Smooth muscle cell (in vitro differentiated cells): ENCODE measurements around the gene IL25. TPM values are rescaled to one million over a fixed set of nuclear protein-coding genes. Genes with fewer than 3 reads are reported as not detected.

Experiments used
- DNase-seq: peaks from one replicate; lab custom pipeline; 2025; ENCODE audit not compliant: unreplicated experiment; lab: John Stamatoyannopoulos, UW
- H2AFZ ChIP-seq: fragments of 200-600 bp; sonication (generic); 2 replicates; pipeline ENCODE4 v1.6.0; 2016; ENCODE audit warnings: antibody characterized with exemption, low read depth, mild to moderate bottlenecking
- H3F3A ChIP-seq: fragments of 200-600 bp; sonication (generic); 2 replicates; pipeline ENCODE4 v1.6.0; 2017; ENCODE audit warnings: antibody characterized with exemption, low read depth
- H3K27ac ChIP-seq: fragments of 200-600 bp; sonication (generic); 2 replicates; pipeline ENCODE4 v1.5.1; 2016; ENCODE audit warnings: low read depth, mild to moderate bottlenecking
- H3K27me3 ChIP-seq: fragments of 200-600 bp; sonication (generic); 2 replicates; pipeline ENCODE4 v1.6.1; 2016; ENCODE audit warnings: low read depth, mild to moderate bottlenecking
- H3K36me3 ChIP-seq: fragments of 200-600 bp; sonication (generic); 2 replicates; pipeline ENCODE4 v1.5.1; 2016; ENCODE audit warnings: low read depth
- H3K4me1 ChIP-seq: fragments of 200-600 bp; sonication (generic); 2 replicates; pipeline ENCODE4 v1.5.1; 2016; ENCODE audit warnings: low read depth
- H3K4me2 ChIP-seq: fragments of 200-600 bp; sonication (generic); 2 replicates; pipeline ENCODE4 v1.6.0; 2016; ENCODE audit warnings: mild to moderate bottlenecking
- H3K4me3 ChIP-seq: fragments of 200-600 bp; sonication (generic); 2 replicates; pipeline ENCODE4 v1.5.1; 2016; ENCODE audit warnings: mild to moderate bottlenecking
- H3K79me2 ChIP-seq: fragments of 200-600 bp; sonication (generic); 2 replicates; pipeline ENCODE4 v1.6.0; 2016; ENCODE audit warnings: low read depth, mild to moderate bottlenecking
- H3K9ac ChIP-seq: fragments of 200-600 bp; sonication (generic); 2 replicates; pipeline ENCODE4 v1.6.0; 2016; ENCODE audit warnings: low read depth
- H3K9me3 ChIP-seq: fragments of 200-600 bp; sonication (generic); replicated peaks from 2 replicates; pipeline ENCODE4 v1.5.1; 2016; ENCODE audit warnings: low read depth
- H4K20me1 ChIP-seq: fragments of 200-600 bp; sonication (generic); 2 replicates; pipeline ENCODE4 v1.6.0; 2016; ENCODE audit warnings: low read depth
- CTCF ChIP-seq: fragments of 200-600 bp; sonication (generic); IDR thresholded peaks from 2 replicates; pipeline ENCODE4 v1.5.1; 2017; ENCODE audit warnings: borderline replicate concordance, mild to moderate bottlenecking, antibody characterized with exemption; ENCODE audit not compliant: insufficient read depth, poor library complexity, severe bottlenecking
- WGBS: methylation state at CpG from one replicate; pipeline ENCODE4 v1.1.7; 2016; ENCODE audit warnings: low lambda C conversion rate; 5-methylcytosine and 5-hydroxymethylcytosine counted together
- polyA plus RNA-seq: library from polyadenylated mRNA; unstranded; fragments of >200 nt; fragmentation: Nextera tagmentation; extraction: Ambion mirVana; gene quantifications from 2 replicates; pipeline ENCODE4 v1.2.1, GENCODE V29; 2016
- total RNA-seq: library from RNA; depleted of rRNA; stranded (reverse); fragments of >200 nt; gene quantifications from 2 replicates; pipeline ENCODE4 v1.2.3, GENCODE V29; 2014

The IL25 gene
- total and polyA plus RNA-seq, 2 experiments from 2014 or later = not detected

GRCh38 chr14:23414254-23414653 is 41.6 kb downstream of the IL25 start:
- H2AFZ ChIP-seq = no peak overlapping the region
- H3K27ac ChIP-seq = no peak overlapping the region
- WGBS = 77% methylated on average over 3 of the region's 3 CpGs
- no peaks in the 10 kb centered on the region for H3K4me1 ChIP-seq
- no peaks in the 10 kb centered on the region for H4K20me1 ChIP-seq
- no peak for TF ChIP-seq CTCF
- no peak overlapping the region for H3K9ac ChIP-seq
- H3K9me3 ChIP-seq = no peaks in the 10 kb centered on the region
- no peak overlapping the region for H3K4me3 ChIP-seq
- no peak overlapping the region for H3K4me2 ChIP-seq
- H3F3A ChIP-seq = no peaks in the 10 kb centered on the region
- no peaks in the 10 kb centered on the region for H3K36me3 ChIP-seq
- H3K79me2 ChIP-seq = no peaks in the 10 kb centered on the region
- DNase-seq = no peak
- no peaks in the 10 kb centered on the region for H3K27me3 ChIP-seq

GRCh38 chr14:23414906-23415820 is 42.6 kb downstream of the IL25 start:
- Histone ChIP-seq H3K27ac (no peak overlapping the region), H2AFZ (no peak overlapping the region), H3K79me2 (no peaks in the 10 kb centered on the region), H3K4me2 (no peak overlapping the region), H4K20me1 (no peaks in the 10 kb centered on the region), H3F3A (no peaks in the 10 kb centered on the region), H3K27me3 (no peaks in the 10 kb centered on the region), H3K4me1 (no peaks in the 10 kb centered on the region), H3K9ac (no peak overlapping the region), H3K36me3 (no peaks in the 10 kb centered on the region), H3K9me3 (no peaks in the 10 kb centered on the region), H3K4me3 (no peak overlapping the region)
- TF ChIP-seq CTCF = no peak
- no peak for DNase-seq
- WGBS = 94% methylated on average over 39 of the region's 39 CpGs

- Histone ChIP-seq H3K27me3 (no peaks in the 10 kb centered on the region), H3F3A (no peaks in the 10 kb centered on the region), H3K9ac (no peak overlapping the region), H3K36me3 (no peaks in the 10 kb centered on the region), H3K79me2 (no peaks in the 10 kb centered on the region), H4K20me1 (no peaks in the 10 kb centered on the region), H3K4me2 (no peak overlapping the region), H3K9me3 (no peaks in the 10 kb centered on the region), H3K27ac (no peak overlapping the region), H3K4me3 (no peak overlapping the region), H2AFZ (no peak overlapping the region), H3K4me1 (no peaks in the 10 kb centered on the region)
- no peak for DNase-seq
- no peak for TF ChIP-seq CTCF
- WGBS = 91% methylated on average over 21 of the region's 21 CpGs
Measured at GRCh38 chr14:23415821-23416778, 43.5 kb downstream of the IL25 start.
